ENCODE results near the gene PCAT7. TPM values are rescaled to one million over a fixed set of nuclear protein-coding genes. Genes with fewer than 3 reads are reported as not detected.
"Not testable (repeated sequence)": the region's sequence is repeated elsewhere in the genome, so short reads cannot be mapped to it uniquely, and the experiment has no call there.

The PCAT7 gene
- total RNA-seq, 2 experiments from 2014 or later, result not detected

- Mint-ChIP-seq H3K27me3 (peaks cover 10% of the 10 kb centered on the region), H3K4me1 (peaks cover 20% of the 10 kb centered on the region), H3K9me3 (no peaks in the 10 kb centered on the region), H3K4me3 (no peak overlapping the region), H3K36me3 (no peaks in the 10 kb centered on the region), H3K27ac (no peak overlapping the region)
- DNase-seq, result no peak
These were observed 26.8 kb downstream of the PCAT7 start for GRCh38 chr9:94581728-94582127.

DNA sequence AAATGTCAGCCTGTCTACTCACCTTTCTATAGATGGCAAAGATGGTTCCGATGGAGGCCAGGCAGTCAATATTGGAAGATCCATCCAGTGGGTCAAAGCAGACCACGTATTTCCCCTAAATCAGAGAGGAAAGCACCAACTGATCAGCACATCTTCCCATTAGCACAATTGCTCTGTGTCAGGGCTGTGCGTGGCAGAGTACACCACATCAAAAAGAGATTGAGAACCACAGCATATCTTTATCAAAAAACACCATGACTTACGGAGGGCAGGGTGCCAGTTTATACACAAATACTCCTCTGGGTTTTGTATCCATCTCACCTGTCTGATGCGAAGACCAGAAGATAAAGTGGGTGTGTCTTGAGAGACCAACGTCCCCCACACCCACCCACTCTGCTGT is 29.7 kb downstream of the PCAT7 start:
- H3K9me3 Mint-ChIP-seq, result no peaks in the 10 kb centered on the region
- no peak overlapping the region for H3K4me3 Mint-ChIP-seq
- no peak for DNase-seq
- peak overlapping the region; percentile 35 for H3K27ac Mint-ChIP-seq
- H3K4me1 Mint-ChIP-seq, result peaks cover 19% of the 10 kb centered on the region
- H3K36me3 Mint-ChIP-seq, result no peaks in the 10 kb centered on the region
- H3K27me3 Mint-ChIP-seq, result peaks cover 31% of the 10 kb centered on the region

DNA sequence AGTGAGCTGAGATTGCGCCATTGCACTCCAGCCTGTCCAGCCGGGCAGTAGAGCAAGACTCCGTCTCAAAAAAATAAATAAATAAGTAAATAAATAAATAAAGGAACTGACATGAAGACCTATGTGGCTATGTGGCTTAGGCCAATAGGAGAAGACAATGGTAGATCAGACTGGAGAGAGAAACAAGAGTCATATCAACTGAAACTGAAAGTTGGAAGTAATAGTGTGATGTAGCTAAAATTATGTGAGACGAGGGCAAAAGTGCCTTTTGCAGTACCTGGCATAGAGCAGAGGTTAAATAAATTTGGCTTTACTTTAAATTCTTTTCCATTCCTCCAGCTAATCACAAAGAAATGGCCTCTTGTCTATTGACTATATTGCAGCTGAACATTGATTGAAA is 31.4 kb downstream of the PCAT7 start:
- no peaks in the 10 kb centered on the region for H3K9me3 Mint-ChIP-seq
- no peak for DNase-seq
- H3K27me3 Mint-ChIP-seq, result peaks cover 37% of the 10 kb centered on the region
- peaks cover 19% of the 10 kb centered on the region for H3K4me1 Mint-ChIP-seq
- no peak overlapping the region for H3K27ac Mint-ChIP-seq
- H3K4me3 Mint-ChIP-seq, result no peak overlapping the region
- H3K36me3 Mint-ChIP-seq, result no peaks in the 10 kb centered on the region

DNA sequence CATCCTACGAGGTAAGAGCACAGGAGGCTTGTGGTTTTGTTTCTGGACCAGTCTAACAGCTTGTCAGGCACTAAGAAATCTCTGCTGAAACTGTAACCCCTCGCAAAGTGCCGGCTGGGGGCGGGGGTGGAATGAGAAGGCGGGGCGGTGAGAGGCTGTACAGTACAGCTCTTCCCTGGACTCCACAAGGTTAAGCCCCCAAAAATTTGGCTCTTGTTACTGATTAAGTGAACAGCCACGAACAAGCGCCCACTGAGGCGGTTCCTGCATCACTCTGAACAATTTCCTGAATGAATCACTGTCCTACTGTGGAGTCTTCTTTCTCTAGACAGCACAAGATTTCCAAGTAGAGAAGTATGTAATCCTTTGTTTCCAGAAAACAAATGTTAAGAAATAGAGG is 31.9 kb downstream of the PCAT7 start:
- Mint-ChIP-seq H3K4me1 (peaks cover 19% of the 10 kb centered on the region), H3K36me3 (no peaks in the 10 kb centered on the region), H3K4me3 (no peak overlapping the region), H3K27me3 (peaks cover 38% of the 10 kb centered on the region), H3K9me3 (no peaks in the 10 kb centered on the region), H3K27ac (no peak overlapping the region)
- no peak for DNase-seq

GRCh38 chr9:94588681-94589080 is 33.8 kb downstream of the PCAT7 start:
- H3K27me3 Mint-ChIP-seq, result peaks cover 46% of the 10 kb centered on the region
- no peak overlapping the region for H3K27ac Mint-ChIP-seq
- DNase-seq, result no peak
- H3K4me1 Mint-ChIP-seq, result peaks cover 19% of the 10 kb centered on the region
- no peak overlapping the region for H3K4me3 Mint-ChIP-seq
- H3K36me3 Mint-ChIP-seq, result no peaks in the 10 kb centered on the region
- H3K9me3 Mint-ChIP-seq, result no peaks in the 10 kb centered on the region

DNA sequence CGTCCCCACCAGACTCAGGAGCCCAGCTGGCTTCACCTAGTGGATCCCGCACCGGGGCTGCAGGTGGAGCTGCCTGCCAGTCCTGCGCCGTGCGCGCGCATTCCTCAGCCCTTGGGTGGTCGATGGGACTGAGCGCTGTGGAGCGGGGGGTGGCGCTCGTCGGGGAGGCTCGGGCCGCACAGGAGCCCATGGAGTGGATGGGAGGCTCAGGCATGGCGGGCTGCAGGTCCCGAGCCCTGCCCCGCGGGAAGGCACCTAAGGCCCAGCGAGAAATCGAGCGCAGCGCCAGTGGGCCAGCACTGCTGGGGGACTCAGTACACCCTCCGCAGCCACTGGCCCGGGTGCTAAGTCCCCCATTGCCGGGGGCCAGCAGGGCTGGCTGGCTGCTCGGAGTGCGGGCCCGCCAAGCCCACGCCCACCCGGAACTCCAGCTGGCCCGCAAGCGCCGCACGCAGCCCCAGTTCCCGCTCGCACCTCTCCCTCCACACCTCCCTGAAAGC is 36.2 kb downstream of the PCAT7 start:
- not testable (repeated sequence) for H3K4me1 Mint-ChIP-seq, DNase-seq, H3K36me3 Mint-ChIP-seq, H3K27ac Mint-ChIP-seq, H3K9me3 Mint-ChIP-seq, H3K4me3 Mint-ChIP-seq
- peaks cover 40% of the 10 kb centered on the region for H3K27me3 Mint-ChIP-seq

GRCh38 chr9:94591876-94592275 is 37.0 kb downstream of the PCAT7 start:
- Mint-ChIP-seq H3K9me3 (no peaks in the 10 kb centered on the region), H3K4me1 (no peaks in the 10 kb centered on the region), H3K4me3 (no peak overlapping the region), H3K27me3 (peaks cover 39% of the 10 kb centered on the region), H3K27ac (no peak overlapping the region), H3K36me3 (no peaks in the 10 kb centered on the region)
- DNase-seq, result no peak

DNA sequence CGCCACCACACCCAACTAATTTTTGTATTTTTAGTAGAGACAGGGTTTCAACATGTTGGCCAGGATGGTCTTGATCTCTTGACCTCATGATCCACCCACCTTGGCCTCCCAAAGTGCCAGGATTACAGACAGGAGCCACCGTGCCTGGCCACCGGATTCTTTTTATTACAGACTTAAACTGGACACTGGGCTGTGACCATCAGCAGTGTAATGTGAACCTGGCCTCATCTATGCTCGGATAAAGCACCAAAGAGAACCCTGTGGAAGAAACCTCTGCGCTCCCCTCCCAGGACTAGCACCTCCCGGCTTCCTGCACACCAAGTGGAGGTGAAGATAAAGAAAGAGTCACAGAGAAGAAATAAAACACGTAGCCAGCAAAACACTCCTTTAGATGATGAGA is 37.8 kb downstream of the PCAT7 start:
- not testable (repeated sequence) for H3K36me3 Mint-ChIP-seq, DNase-seq, H3K4me1 Mint-ChIP-seq, H3K4me3 Mint-ChIP-seq, H3K9me3 Mint-ChIP-seq, H3K27ac Mint-ChIP-seq
- peaks cover 31% of the 10 kb centered on the region for H3K27me3 Mint-ChIP-seq

- no peak for DNase-seq
- H3K4me3 Mint-ChIP-seq, result no peak within 1 kb of the TSS
- no peaks in the 10 kb centered on the region for H3K9me3 Mint-ChIP-seq
- peaks cover 30% of the 10 kb centered on the region for H3K27me3 Mint-ChIP-seq
- no peaks in the 10 kb centered on the region for H3K36me3 Mint-ChIP-seq
- H3K4me1 Mint-ChIP-seq, result no peaks in the 10 kb centered on the region
- H3K27ac Mint-ChIP-seq, result no peak within 1 kb of the TSS
These were observed 38.8 kb downstream of the PCAT7 start, which contains the start of gene FBP2 for GRCh38 chr9:94593459-94594345. TSS of gene FBP2 (minus strand) at chr9:94593824. CDS start at chr9:94593726, 98 bp downstream.

GRCh38 chr9:94599102-94599501 is 44.2 kb downstream of the PCAT7 start:
- Mint-ChIP-seq H3K9me3 (no peaks in the 10 kb centered on the region), H3K4me3 (no peak overlapping the region), H3K4me1 (peaks cover 6% of the 10 kb centered on the region), H3K27ac (no peak overlapping the region), H3K27me3 (peaks cover 13% of the 10 kb centered on the region), H3K36me3 (no peaks in the 10 kb centered on the region)
- DNase-seq, result no peak

DNA sequence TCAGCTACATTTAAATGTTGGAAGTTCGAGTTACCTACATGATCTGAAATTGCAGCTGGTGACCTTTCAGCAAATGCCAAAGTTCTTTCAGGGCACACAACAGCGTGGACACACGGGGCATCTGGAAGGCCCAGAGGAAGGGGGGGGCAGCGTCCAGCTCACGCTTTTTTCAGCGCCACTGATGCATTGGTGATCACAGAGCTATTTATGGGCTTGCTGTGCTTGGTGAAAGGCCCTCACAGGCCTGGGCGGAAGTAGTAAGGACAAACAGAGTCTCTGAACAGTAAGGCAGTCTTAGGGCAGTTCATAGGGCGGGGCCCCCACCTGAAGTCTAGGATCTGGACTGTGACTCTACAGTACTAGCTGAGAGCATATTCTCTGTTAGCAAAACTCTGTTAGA is 45.4 kb downstream of the PCAT7 start:
- Mint-ChIP-seq H3K27ac (no peak overlapping the region), H3K4me1 (peaks cover 6% of the 10 kb centered on the region), H3K9me3 (no peaks in the 10 kb centered on the region), H3K27me3 (peaks cover 10% of the 10 kb centered on the region), H3K36me3 (no peaks in the 10 kb centered on the region), H3K4me3 (no peak overlapping the region)
- no peak for DNase-seq

GRCh38 chr9:94600715-94601114 is 45.8 kb downstream of the PCAT7 start:
- peaks cover 6% of the 10 kb centered on the region for H3K4me1 Mint-ChIP-seq
- no peak for DNase-seq
- no peak overlapping the region for H3K4me3 Mint-ChIP-seq
- H3K9me3 Mint-ChIP-seq, result no peaks in the 10 kb centered on the region
- H3K27me3 Mint-ChIP-seq, result peaks cover 10% of the 10 kb centered on the region
- H3K27ac Mint-ChIP-seq, result no peak overlapping the region
- H3K36me3 Mint-ChIP-seq, result no peaks in the 10 kb centered on the region

DNA sequence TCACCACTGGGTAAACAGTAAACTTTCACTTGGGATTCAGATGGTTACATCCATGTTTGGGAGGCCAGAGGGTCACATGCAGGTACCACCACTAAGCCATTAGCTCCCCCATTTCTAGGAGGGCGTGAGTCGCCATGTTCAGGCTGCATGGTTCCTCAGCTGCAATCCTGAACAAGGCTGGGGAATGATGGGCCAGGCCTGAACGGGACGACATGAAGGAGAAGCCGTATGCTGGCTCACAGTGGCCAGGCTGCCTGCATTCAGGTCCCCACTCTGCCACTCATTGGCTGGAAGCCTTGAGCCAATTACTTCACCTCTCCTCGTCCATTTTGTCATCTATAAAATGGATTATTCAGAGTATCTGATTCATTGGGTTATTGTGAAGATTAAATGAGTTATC is 47.8 kb downstream of the PCAT7 start:
- H3K4me3 Mint-ChIP-seq, result no peak overlapping the region
- no peaks in the 10 kb centered on the region for H3K36me3 Mint-ChIP-seq
- H3K9me3 Mint-ChIP-seq, result no peaks in the 10 kb centered on the region
- no peak overlapping the region for H3K27ac Mint-ChIP-seq
- peaks cover 13% of the 10 kb centered on the region for H3K27me3 Mint-ChIP-seq
- DNase-seq, result no peak
- H3K4me1 Mint-ChIP-seq, result peaks cover 6% of the 10 kb centered on the region

DNA sequence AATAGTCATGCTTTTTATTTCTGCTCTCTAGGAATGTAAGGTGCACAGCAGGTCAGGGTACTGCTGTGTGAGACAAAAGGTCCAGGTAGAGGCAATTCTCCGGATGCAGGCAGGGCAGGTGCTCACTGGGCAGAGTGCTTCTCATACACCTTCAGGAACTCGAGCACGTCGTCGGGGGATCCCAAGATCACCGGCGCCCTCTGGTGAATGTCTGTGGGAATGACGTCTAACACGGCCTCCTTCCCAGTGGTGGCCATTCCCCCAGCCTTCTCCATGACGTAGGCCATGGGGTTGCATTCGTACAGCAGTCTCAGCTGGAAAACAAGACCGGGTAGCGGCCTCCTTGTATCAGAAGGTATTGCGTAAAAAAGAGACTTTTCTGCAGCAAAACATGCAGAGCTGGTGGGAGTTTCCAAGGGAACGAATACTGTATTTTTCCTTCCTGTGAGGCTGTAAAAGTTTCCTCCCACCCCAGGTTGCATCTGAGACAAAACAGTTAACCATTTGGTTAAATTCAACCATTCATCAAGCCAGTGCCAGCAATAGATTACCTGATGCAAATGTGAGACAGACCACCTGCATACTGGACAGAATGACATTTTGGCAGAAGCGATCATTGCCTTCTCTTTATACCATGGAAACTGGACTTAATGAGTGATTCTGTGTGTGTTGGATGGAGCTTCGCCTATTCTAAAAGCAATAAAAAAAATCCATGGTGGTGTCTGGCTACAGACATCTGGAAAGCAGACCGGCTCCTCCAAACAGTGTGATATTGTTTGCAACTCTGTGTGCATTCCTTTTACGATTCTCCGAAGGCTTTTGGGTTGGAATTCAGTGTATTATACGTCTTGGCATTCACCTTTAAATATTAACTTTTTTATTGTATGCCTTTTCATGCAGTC is 48.6 kb downstream of the PCAT7 start:
- Mint-ChIP-seq H3K36me3 (no peaks in the 10 kb centered on the region), H3K27me3 (peaks cover 10% of the 10 kb centered on the region), H3K4me3 (no peak overlapping the region), H3K4me1 (peaks cover 6% of the 10 kb centered on the region), H3K27ac (no peak overlapping the region), H3K9me3 (no peaks in the 10 kb centered on the region)
- DNase-seq, result peak; percentile 74

Data from activated naive CD8-positive, alpha-beta T cell treated with anti-CD3 and anti-CD28 coated beads for 36 hours (primary cell).